Stimulated activated CD4-positive, alpha-beta T cell treated with anti-CD3 and anti-CD28 coated beads, Interleukin-2, amount 100 ng/mL, for 48 hours (primary cell): ENCODE data around the gene CCR3.

Experiments used
- DNase-seq, 2 donors: peaks; one replicate each; pipeline ENCODE4 v3.0.0-alpha.2; 2020

The CCR3 gene

GRCh38 chr3:46221938-46222337 is 20.3 kb upstream of the CCR3 start:
- no peak for DNase-seq

DNA sequence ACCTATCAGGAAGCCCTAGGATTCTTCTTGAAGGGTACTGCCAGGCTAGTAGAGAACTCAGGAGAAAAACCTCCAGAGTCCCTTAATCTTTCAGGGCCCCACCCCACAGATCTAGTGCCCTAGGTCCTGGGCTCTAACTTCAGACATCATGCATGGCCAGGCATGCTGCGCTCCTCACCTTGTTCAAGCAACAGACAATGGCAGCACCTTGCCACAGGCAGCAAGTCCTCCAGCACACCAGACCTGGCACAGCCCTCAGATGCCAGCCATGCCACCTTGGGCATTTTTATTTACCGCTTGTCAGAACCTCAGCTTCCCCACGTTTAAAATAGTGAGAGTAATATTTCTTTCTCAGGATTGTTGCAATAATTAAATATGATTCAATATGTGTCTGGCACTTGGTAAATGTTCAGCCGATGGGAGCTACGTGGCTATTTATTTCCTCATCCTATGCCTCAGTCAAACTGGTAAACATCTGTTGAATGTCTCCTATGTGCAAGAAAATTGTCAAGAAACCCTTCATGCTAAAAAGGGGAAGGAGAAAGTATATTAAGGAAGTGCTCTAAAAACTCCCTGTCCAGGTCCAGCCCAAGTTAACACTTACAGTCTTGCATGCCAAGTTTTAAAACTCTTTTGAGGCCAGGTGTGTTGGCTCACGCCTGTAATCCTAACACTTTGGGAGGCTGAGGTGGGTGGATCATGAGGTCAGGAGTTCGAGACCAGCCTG is 19.7 kb upstream of the CCR3 start:
- no peak for DNase-seq

GRCh38 chr3:46228260-46229242 is 13.7 kb upstream of the CCR3 start:
- DNase-seq: no peak

DNA sequence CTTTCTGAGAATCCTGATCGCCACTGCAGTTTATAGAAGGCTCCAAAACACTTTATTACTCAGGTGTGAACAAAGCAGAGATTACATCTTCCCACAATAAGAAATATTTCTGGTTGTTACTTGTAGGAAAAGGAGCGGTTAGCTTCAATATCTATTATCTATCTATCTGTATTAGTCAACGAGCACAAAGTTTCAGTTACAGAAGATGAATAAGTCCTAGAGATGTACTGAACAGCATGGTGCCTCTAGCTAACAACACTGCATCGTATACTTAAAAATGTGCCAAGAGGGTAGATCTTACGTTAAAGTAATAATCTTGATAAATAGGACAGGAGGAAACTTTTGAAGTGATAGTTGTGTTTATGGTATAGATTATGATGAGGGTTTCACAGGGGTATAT is 10.9 kb upstream of the CCR3 start:
- no peak for DNase-seq

GRCh38 chr3:46233194-46233593 is 9.1 kb upstream of the CCR3 start:
- DNase-seq: no peak

- DNase-seq: no peak
These were observed 6.8 kb upstream of the CCR3 start for GRCh38 chr3:46235425-46235824.

GRCh38 chr3:46236294-46237054 is 5.8 kb upstream of the CCR3 start:
- no peak for DNase-seq

GRCh38 chr3:46238386-46238785 is 3.9 kb upstream of the CCR3 start:
- DNase-seq: no peak

DNA sequence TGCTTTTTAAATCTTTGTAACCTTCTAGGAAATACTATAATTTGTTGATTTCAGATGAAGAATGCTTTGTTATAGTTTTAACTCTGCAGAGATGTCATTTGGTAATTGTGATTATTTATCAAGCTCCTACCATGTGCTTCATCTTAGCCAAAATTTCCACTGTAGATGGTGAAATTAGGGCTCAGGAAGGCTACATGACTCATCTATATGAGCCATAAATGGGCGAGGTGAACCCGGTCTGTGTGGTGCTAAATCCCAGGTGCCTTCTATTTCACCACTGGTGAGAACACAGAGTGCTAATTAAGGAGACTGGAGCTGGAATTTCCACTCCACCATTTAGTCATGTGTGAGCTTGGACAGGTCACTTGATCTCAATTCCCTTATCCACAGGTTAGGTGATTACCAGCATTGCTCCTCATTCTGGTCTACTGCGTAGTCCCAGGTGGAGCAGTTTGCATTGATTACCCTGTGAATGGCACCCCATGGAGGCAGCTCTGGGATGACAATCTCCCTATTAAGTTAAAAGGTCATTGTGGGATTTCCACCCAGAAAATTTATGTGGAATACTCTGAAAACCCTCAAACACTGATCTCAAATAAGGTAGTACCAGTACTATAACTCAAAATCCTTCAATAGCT is 2.8 kb upstream of the CCR3 start:
- no peak for DNase-seq

- no peak for DNase-seq
These were observed 2.3 kb upstream of the CCR3 start for GRCh38 chr3:46239952-46240351.

- DNase-seq: no peak
These were observed 1.3 kb downstream of the CCR3 start for GRCh38 chr3:46243560-46243959.

DNA sequence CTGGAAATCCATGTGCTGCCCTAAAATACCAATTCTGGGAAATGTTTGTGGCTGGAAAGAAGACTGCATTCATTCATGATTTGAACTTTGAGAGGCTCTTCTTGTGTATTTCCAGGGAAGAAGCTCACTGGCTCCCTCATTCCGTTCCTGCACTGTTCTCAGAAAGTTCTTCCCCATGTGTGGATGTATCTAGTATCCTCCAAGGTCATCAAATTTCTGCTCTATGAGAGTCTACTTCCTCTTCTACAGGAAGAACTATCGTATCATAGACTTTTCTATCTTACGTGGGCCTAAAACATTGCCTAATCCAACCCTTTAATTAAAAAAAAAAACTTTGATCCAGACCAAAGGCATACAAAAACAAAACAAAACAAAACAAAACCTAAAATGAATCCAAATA is 2.9 kb downstream of the CCR3 start:
- DNase-seq: no peak

DNA sequence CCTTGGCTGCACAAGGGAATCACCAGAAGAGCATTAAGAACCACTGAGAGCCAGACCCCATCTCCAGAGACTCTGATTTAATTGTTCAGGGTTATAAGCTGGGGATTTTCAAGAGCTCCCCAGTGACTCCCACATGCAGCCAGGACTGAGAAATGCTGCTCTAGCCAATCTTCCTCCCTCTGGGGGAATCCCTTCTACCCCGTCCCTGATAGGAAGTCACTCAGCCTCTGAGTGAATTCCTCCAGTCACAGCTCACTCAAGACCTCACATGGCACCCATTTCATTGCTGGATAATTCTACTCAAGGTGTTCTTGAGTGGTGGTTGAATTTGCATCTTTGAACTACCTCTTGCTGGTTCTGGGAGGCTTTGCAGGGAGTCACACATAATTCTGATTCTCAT is 10.7 kb downstream of the CCR3 start:
- no peak for DNase-seq

DNA sequence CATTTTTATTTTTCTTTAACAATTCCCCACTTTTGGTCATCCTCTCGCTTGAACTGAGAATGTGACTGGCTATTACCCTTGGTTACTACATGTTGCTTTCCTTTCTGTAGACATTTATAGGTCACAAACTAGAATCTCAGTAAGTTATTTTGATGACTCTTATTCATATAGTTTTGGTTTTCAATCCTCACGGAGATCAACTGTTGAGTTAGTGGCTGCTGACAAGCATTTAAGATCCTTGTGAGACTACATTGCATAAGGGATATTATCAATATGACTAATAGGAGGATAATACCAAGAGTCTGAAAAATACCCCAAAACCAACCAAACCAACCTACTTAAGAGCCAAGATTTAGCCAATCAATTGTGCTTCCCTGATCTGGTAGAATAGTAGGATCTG is 16.3 kb downstream of the CCR3 start:
- DNase-seq: no peak

- DNase-seq: no peak
These were observed 19.8 kb downstream of the CCR3 start for GRCh38 chr3:46261926-46262594.

DNA sequence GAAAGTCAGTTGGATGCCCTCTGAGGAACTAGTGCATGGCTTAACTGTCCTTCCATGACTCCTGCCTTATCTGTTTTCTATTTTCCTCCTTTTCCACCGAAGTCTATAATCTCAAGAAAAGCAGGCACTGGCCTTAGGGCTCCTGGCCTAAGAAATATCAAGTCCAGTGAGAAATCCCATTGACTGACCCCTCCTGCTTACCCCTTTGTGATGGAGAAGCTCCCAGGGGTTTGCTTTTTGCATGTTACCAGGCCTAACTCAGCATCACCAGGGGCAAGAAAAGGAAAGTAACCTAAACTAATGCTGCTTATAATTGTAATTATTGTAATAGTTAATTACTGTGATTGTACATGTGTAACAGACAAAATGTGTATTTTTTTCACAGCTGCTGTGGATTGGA is 21.7 kb downstream of the CCR3 start:
- no peak for DNase-seq

DNA sequence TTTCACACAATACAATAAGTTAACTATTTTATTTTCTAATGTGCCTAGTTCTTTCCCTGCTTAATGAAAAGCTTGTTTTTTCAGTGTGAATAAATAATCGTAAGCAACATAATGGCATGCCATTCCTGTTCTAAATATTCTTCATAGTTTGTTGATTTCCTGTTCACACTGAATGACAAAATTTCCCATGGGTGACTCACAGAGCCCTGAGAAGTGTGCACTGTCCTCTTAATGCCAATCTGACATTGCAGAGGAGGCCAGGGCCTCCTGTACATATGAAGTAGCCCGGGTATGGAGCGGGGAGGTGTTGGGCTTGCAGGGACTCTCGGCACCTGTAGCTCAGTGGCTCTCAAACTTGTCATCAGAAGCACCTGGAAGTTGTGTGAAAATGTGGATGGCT is 24.3 kb downstream of the CCR3 start:
- no peak for DNase-seq

- no peak for DNase-seq
These were observed 27.3 kb downstream of the CCR3 start for GRCh38 chr3:46269556-46269955.

DNA sequence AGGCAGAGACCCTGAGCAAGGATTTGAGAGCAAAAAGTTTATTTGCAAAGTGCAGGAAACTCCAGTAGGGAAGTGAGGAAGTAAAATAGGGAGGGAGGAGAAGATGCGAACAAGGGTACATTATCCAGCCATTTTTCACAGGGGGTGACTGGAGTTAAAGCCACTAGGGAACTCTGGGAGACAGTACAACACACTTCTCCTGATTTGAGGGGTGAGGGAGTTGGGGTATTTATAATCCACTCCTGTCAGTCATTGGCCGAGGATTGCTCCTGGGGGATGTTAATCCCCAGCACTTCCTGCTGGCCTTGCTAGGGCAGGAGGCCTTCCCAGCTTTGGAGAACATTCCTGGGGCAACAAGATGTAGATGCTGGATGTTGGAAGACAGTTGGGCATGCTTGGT is 28.2 kb downstream of the CCR3 start:
- no peak for DNase-seq

DNA sequence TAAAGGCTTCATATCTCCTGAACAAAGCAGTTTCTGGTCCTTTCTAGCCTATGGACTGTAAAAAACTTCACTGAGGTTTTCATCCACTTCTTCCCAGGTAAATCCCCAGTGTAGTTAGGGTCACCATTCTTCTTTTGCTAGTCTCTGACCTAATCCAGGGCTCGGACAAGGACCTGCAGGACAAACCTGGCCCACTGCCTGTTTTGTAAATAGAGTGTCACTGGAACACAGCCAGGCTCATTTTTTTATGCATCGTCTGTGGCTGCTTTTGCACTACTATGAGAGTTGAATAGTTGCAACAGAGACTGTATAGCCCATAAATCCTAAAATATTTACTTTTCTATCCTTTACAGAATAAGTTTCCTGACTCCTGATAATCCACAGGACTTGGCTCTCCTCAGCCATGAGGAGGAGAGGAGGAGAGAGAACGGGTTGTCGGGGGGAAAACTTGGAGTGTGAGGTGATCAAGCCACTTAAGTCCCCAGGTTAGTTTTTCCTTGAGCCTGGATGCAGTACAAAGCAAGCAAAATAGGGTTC is 29.0 kb downstream of the CCR3 start:
- no peak for DNase-seq

GRCh38 chr3:46272028-46272451 is 29.8 kb downstream of the CCR3 start:
- DNase-seq: no peak

DNA sequence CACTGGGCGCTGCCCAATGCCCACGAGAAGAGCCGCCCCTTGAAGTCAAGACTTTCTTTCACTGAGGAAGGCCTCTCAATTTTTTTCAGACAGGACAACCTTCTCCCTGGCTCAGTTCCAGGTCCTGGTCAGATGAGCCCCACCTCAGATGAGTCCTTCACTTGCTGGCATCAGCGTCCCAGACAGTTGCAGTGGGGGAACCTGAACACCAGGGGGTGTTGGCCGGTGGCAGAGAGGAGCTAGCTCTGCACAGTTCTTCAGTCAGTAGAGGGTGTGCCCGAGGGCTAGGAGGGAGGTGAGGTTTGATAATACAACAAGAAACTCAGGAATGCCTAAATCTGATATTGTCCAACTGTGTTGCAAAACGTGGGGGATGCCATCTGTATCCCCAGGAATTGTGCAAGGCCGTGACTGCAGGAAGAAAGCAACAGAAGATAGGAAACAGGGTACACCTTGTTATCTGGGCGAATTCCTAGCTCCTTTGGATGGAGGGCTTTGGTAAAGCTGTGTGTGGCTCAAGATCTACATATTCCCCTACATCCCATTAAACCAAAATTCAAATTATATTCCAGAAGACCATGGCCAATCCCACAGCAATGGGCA is 34.3 kb downstream of the CCR3 start:
- DNase-seq: peak; percentile 74 to 78
